ENCODE results near the gene PALD1. TPM values are rescaled to one million over a fixed set of nuclear protein-coding genes. Genes with fewer than 3 reads are reported as not detected.

The PALD1 gene
- polyA plus RNA-seq, 2 donors: 2.1 to 3.4 TPM

GRCh38 chr10:70616761-70617160 is 138.2 kb downstream of the PALD1 start:
- H3K4me1 ChIP-seq (ENCODE audit: control insufficient read depth in 2 of 2, insufficient read depth in 2 of 2, low read length in 1 of 2): no peaks in the 10 kb centered on the region
- WGBS, 2 donors: 86 to 91% methylated on average over 4 of the region's 4 CpGs
- no peaks in the 10 kb centered on the region for H3K9me3 ChIP-seq (ENCODE audit: control insufficient read depth in 2 of 2, insufficient read depth in 1 of 2, low read depth in 1 of 2, low read length in 1 of 2)
- no peaks in the 10 kb centered on the region for H3K36me3 ChIP-seq (ENCODE audit: control insufficient read depth in 2 of 2, insufficient read depth in 2 of 2, low read length in 1 of 2)
- no peaks in the 10 kb centered on the region for H3K27me3 ChIP-seq (ENCODE audit: control insufficient read depth in 1 of 2, insufficient read depth in 2 of 2, low read length in 2 of 2)
- no peak overlapping the region for H3K4me3 ChIP-seq (ENCODE audit: low read depth in 1 of 2, low read length in 2 of 2)
- H3K27ac ChIP-seq (ENCODE audit: low read depth in 2 of 2, low read length in 1 of 2): no peak overlapping the region

Other genes with a start within 250 kb of the PALD1 start
- gene PPA1, start 245.3 kb upstream of the PALD1 start, polyA plus RNA-seq: 100 to 1,000 TPM; 167 to 220 TPM
- under 1 TPM; 0.01 to 0.02 TPM for gene NPFFR1, start 194.8 kb upstream of the PALD1 start, polyA plus RNA-seq
- gene LRRC20, start 96.1 kb upstream of the PALD1 start, polyA plus RNA-seq: 10 to 100 TPM in 1 of 2 donors, 1 to 10 TPM in 1; 3.1 to 29.2 TPM
- gene EIF4EBP2, start 74.6 kb upstream of the PALD1 start, polyA plus RNA-seq: 10 to 100 TPM; 18.1 to 18.7 TPM
- gene NODAL, start 37.1 kb upstream of the PALD1 start, polyA plus RNA-seq: under 1 TPM; 0.04 to 0.20 TPM
- 1 to 10 TPM in 1 of 2 donors, under 1 TPM in 1; 0.71 to 1.8 TPM for gene PRF1, start 124.0 kb downstream of the PALD1 start, polyA plus RNA-seq
- gene ADAMTS14, start 193.7 kb downstream of the PALD1 start, polyA plus RNA-seq: 1 to 10 TPM in 1 of 2 donors, under 1 TPM in 1; 0.59 to 2.2 TPM

Data from esophagus (tissue), 2 donors.